ENCODE data around the gene LINGO4.

Gene LINGO4

DNA sequence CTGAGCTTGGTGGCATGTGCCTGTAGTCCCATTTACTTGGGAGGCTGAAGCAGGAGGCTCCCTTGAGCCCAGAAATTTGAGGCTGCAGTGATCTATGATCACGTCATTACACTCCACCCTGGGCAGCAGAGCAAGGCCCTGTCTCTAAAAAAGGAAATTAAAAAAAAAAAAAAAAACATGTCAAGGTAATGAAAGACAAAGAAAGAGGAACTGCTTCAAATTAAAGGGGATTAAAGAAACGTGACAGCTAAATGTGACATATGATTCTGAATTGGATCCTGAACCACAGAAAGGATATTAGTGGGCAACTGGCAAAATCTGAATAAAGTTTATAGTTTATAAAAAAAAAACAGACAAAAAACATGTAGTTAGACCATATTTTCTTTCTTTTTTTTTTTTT, 38.2 kb upstream of the LINGO4 start:
- Histone ChIP-seq H4K20me1 (ENCODE audit: control insufficient read depth, insufficient read depth, low read depth, low read length) (no peaks in the 10 kb centered on the region), H3K4me1 (ENCODE audit: control insufficient read depth, low read length) (peaks cover 31% of the 10 kb centered on the region), H3K9me2 (replicated peaks; ENCODE audit: control insufficient read depth, low read length) (no peaks in the 10 kb centered on the region), H3F3A (ENCODE audit: control insufficient read depth, insufficient read depth) (0 out of 2 replicates have a peak, but pooled peaks cover 6% of the 10 kb centered on the region), H3K27ac (ENCODE audit: low read depth, low read length) (no peak overlapping the region), H3K9me3 (ENCODE audit: control insufficient read depth, insufficient read depth, low read length) (no peaks in the 10 kb centered on the region), H3K36me3 (ENCODE audit: control insufficient read depth, low read length) (no peaks in the 10 kb centered on the region), H3K27me3 (ENCODE audit: control insufficient read depth, low read length) (peaks cover 39% of the 10 kb centered on the region), H3K79me2 (ENCODE audit: control insufficient read depth, low read length) (no peaks in the 10 kb centered on the region), H3K4me3 (ENCODE audit: low read length) (no peak overlapping the region), H3K4me2 (ENCODE audit: low read length) (peak overlapping the region; percentile 29)
- no peak for TF ChIP-seq EZH2phosphoT487 (IDR thresholded peaks at IDR 0.05; ENCODE audit: borderline replicate concordance, low read length)
- TF ChIP-seq, protein P1, sequence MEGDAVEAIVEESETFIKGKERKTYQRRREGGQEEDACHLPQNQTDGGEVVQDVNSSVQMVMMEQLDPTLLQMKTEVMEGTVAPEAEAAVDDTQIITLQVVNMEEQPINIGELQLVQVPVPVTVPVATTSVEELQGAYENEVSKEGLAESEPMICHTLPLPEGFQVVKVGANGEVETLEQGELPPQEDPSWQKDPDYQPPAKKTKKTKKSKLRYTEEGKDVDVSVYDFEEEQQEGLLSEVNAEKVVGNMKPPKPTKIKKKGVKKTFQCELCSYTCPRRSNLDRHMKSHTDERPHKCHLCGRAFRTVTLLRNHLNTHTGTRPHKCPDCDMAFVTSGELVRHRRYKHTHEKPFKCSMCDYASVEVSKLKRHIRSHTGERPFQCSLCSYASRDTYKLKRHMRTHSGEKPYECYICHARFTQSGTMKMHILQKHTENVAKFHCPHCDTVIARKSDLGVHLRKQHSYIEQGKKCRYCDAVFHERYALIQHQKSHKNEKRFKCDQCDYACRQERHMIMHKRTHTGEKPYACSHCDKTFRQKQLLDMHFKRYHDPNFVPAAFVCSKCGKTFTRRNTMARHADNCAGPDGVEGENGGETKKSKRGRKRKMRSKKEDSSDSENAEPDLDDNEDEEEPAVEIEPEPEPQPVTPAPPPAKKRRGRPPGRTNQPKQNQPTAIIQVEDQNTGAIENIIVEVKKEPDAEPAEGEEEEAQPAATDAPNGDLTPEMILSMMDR (IDR thresholded peaks at IDR 0.05; ENCODE audit: low read depth, low read length, poor library complexity, severe bottlenecking), result no peak

DNA sequence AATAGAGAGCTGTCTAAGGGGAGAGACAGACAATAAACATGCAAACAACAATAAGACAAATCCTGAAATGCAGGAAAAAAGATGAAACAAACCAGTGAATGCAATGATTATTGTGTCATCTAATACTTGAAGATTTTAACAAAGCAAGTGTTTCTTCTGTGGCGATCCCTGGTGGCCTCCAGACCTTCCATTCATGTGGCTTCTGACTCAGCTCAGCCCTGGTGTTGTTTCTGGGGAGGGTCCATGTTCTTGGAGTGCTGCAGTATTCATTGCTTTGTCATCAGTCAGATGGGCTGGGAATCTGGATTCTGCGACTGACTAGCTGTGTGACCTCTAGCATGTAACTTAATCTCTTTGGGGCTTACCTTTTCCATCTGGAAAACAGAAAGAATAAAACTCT, 35.9 kb upstream of the LINGO4 start:
- no peaks in the 10 kb centered on the region for H3K9me3 ChIP-seq (ENCODE audit: control insufficient read depth, insufficient read depth, low read length)
- H3F3A ChIP-seq (ENCODE audit: control insufficient read depth, insufficient read depth), result 0 out of 2 replicates have a peak, but pooled peaks cover 6% of the 10 kb centered on the region
- H4K20me1 ChIP-seq (ENCODE audit: control insufficient read depth, insufficient read depth, low read depth, low read length), result no peaks in the 10 kb centered on the region
- H3K4me1 ChIP-seq (ENCODE audit: control insufficient read depth, low read length), result peaks cover 47% of the 10 kb centered on the region
- TF ChIP-seq, protein P1 (IDR thresholded peaks at IDR 0.05; ENCODE audit: low read depth, low read length, poor library complexity, severe bottlenecking), result no peak
- no peak for TF ChIP-seq EZH2phosphoT487 (IDR thresholded peaks at IDR 0.05; ENCODE audit: borderline replicate concordance, low read length)
- peaks cover 50% of the 10 kb centered on the region for H3K27me3 ChIP-seq (ENCODE audit: control insufficient read depth, low read length)
- H3K36me3 ChIP-seq (ENCODE audit: control insufficient read depth, low read length), result no peaks in the 10 kb centered on the region
- H3K9me2 ChIP-seq (replicated peaks; ENCODE audit: control insufficient read depth, low read length), result no peaks in the 10 kb centered on the region
- H3K4me2 ChIP-seq (ENCODE audit: low read length), result no peak overlapping the region
- H3K27ac ChIP-seq (ENCODE audit: low read depth, low read length), result no peak overlapping the region
- H3K79me2 ChIP-seq (ENCODE audit: control insufficient read depth, low read length), result no peaks in the 10 kb centered on the region
- H3K4me3 ChIP-seq (ENCODE audit: low read length), result no peak overlapping the region

DNA sequence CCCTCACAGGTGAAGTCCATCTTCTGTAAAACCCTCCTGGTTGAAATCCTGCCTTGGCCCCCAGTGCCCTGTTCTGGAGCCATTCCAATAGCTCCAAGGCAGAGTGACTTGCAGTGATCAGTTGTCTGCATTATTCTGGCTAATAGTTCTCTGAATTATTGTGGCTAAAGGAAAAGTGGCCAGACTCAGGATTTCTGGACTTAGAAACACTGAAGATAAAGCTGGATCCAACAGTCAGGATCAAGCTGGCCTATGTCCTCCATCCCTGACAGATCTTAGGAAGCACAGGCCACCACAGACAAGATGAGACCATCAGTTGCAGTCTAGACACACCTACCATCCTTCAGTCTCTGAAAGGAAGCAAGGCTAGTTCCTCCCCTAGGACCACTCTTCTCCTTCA, 35.2 kb upstream of the LINGO4 start:
- Histone ChIP-seq H3F3A (ENCODE audit: control insufficient read depth, insufficient read depth) (0 out of 2 replicates have a peak, but pooled peaks cover 6% of the 10 kb centered on the region), H3K27me3 (ENCODE audit: control insufficient read depth, low read length) (peaks cover 50% of the 10 kb centered on the region), H3K9me3 (ENCODE audit: control insufficient read depth, insufficient read depth, low read length) (no peaks in the 10 kb centered on the region), H3K4me1 (ENCODE audit: control insufficient read depth, low read length) (peaks cover 47% of the 10 kb centered on the region), H3K36me3 (ENCODE audit: control insufficient read depth, low read length) (no peaks in the 10 kb centered on the region), H3K9me2 (replicated peaks; ENCODE audit: control insufficient read depth, low read length) (no peaks in the 10 kb centered on the region), H4K20me1 (ENCODE audit: control insufficient read depth, insufficient read depth, low read depth, low read length) (no peaks in the 10 kb centered on the region), H3K4me3 (ENCODE audit: low read length) (no peak overlapping the region), H3K4me2 (ENCODE audit: low read length) (no peak overlapping the region), H3K79me2 (ENCODE audit: control insufficient read depth, low read length) (no peaks in the 10 kb centered on the region), H3K27ac (ENCODE audit: low read depth, low read length) (no peak overlapping the region)
- no peak for TF ChIP-seq EZH2phosphoT487 (IDR thresholded peaks at IDR 0.05; ENCODE audit: borderline replicate concordance, low read length)
- TF ChIP-seq, protein P1 (IDR thresholded peaks at IDR 0.05; ENCODE audit: low read depth, low read length, poor library complexity, severe bottlenecking), result no peak
